Activated naive CD4-positive, alpha-beta T cell treated with anti-CD3 and anti-CD28 coated beads for 36 hours (primary cell): ENCODE measurements around the gene DHX9. TPM values are rescaled to one million over a fixed set of nuclear protein-coding genes. Genes with fewer than 3 reads are reported as not detected.
A peak's percentile ranks its signal among the peaks of the same experiment; 100 is the strongest.

Experiments used
- CTCF ChIA-PET: fragments of 350-600 bp; sonication (Branson Sonifier 250); formaldehyde crosslinking; loops from one replicate; lab custom pipeline; 2021; ENCODE audit warnings: antibody characterized with exemption; lab: Charles Lee
- DNase-seq: peaks from one replicate; pipeline ENCODE4 v3.0.0-alpha.2; 2020
- H3K27ac Mint-ChIP-seq: one replicate; pipeline ENCODE4 v1.8.0; 2021; ENCODE audit warnings: mild to moderate bottlenecking, mixed read lengths
- H3K27me3 Mint-ChIP-seq: one replicate; pipeline ENCODE4 v1.8.0; 2021; ENCODE audit warnings: low read depth, mixed read lengths
- H3K36me3 Mint-ChIP-seq: one replicate; pipeline ENCODE4 v1.8.0; 2021; ENCODE audit warnings: low read depth, mixed read lengths
- H3K4me1 Mint-ChIP-seq: one replicate; pipeline ENCODE4 v1.8.0; 2021; ENCODE audit warnings: low read depth, mixed read lengths
- H3K4me3 Mint-ChIP-seq: one replicate; pipeline ENCODE4 v1.8.0; 2021; ENCODE audit warnings: mild to moderate bottlenecking, moderate library complexity, mixed read lengths
- H3K9me3 Mint-ChIP-seq: one replicate; pipeline ENCODE4 v1.8.0; 2021; ENCODE audit warnings: mixed read lengths
- intact Hi-C: fragments of 100-400 bp; cut with micrococcal nuclease; formaldehyde crosslinking; loops from one replicate; pipeline ENCODE4 v1.15.1; 2023
- total RNA-seq, 2 experiments: library from RNA; stranded (reverse); gene quantifications; one replicate each; pipeline ENCODE4 v1.2.3, GENCODE V29; 2021

DHX9 gene
- total RNA-seq, 2 experiments from 2014 or later, result 194 TPM

GRCh38 chr1:182845894-182846293 is 6.7 kb downstream of the DHX9 start:
- no peaks in the 10 kb centered on the region for H3K9me3 Mint-ChIP-seq
- DNase-seq, result no peak
- CTCF ChIA-PET, result interaction anchor here (0.7 kb wide), 1 partner anchor 250 kb away, joined by 3 read pairs; no protein-coding TSS in a partner anchor
- peaks cover 80% of the 10 kb centered on the region for H3K36me3 Mint-ChIP-seq
- H3K27ac Mint-ChIP-seq, result peak overlapping the region; percentile 22
- intact Hi-C loops, result no loop called here
- H3K4me3 Mint-ChIP-seq, result no peak overlapping the region
- no peaks in the 10 kb centered on the region for H3K27me3 Mint-ChIP-seq
- peaks cover 89% of the 10 kb centered on the region for H3K4me1 Mint-ChIP-seq

- Mint-ChIP-seq H3K36me3 (peaks cover 78% of the 10 kb centered on the region), H3K27me3 (no peaks in the 10 kb centered on the region), H3K9me3 (no peaks in the 10 kb centered on the region), H3K4me1 (peaks cover 86% of the 10 kb centered on the region), H3K4me3 (no peak overlapping the region), H3K27ac (peak overlapping the region; percentile 27)
- intact Hi-C loops, result no loop called here
- CTCF ChIA-PET, result interaction anchor here (0.9 kb wide), 1 partner anchor 250 kb away, joined by 3 read pairs; no protein-coding TSS in a partner anchor
- no peak for DNase-seq
These were observed 8.0 kb downstream of the DHX9 start for GRCh38 chr1:182847105-182847504.

GRCh38 chr1:182848736-182849135 is 9.6 kb downstream of the DHX9 start:
- peaks cover 72% of the 10 kb centered on the region for H3K4me1 Mint-ChIP-seq
- intact Hi-C loops, result no loop called here
- DNase-seq, result no peak
- H3K27me3 Mint-ChIP-seq, result no peaks in the 10 kb centered on the region
- H3K9me3 Mint-ChIP-seq, result no peaks in the 10 kb centered on the region
- CTCF ChIA-PET, result interaction anchor here (0.6 kb wide), 1 partner anchor 789 kb away, joined by 3 read pairs; no protein-coding TSS in a partner anchor
- H3K36me3 Mint-ChIP-seq, result peaks cover 78% of the 10 kb centered on the region
- no peak overlapping the region for H3K4me3 Mint-ChIP-seq
- H3K27ac Mint-ChIP-seq, result no peak overlapping the region

- Mint-ChIP-seq H3K27ac (no peak overlapping the region), H3K4me1 (peaks cover 57% of the 10 kb centered on the region), H3K27me3 (no peaks in the 10 kb centered on the region)
These were observed 11.2 kb downstream of the DHX9 start for GRCh38 chr1:182850319-182850718.

GRCh38 chr1:182851825-182852224 is 12.7 kb downstream of the DHX9 start:
- Mint-ChIP-seq H3K36me3 (peaks cover 68% of the 10 kb centered on the region), H3K9me3 (no peaks in the 10 kb centered on the region), H3K27me3 (no peaks in the 10 kb centered on the region), H3K27ac (no peak overlapping the region), H3K4me3 (no peak overlapping the region), H3K4me1 (peaks cover 44% of the 10 kb centered on the region)
- no peak for DNase-seq
- CTCF ChIA-PET, result no interaction called here
- intact Hi-C loops, result loop anchor here (1.0 kb wide), 1 partner anchor 10 kb away; no protein-coding TSS in a partner anchor

More at GRCh38 chr1:182850319-182850718, 11.2 kb downstream of the DHX9 start:
- Mint-ChIP-seq H3K4me3 (no peak overlapping the region), H3K36me3 (peaks cover 73% of the 10 kb centered on the region), H3K9me3 (no peaks in the 10 kb centered on the region)
- DNase-seq, result no peak
- intact Hi-C loops, result no loop called here
- CTCF ChIA-PET, result no interaction called here

GRCh38 chr1:182855911-182856310 is 16.8 kb downstream of the DHX9 start:
- no peak overlapping the region for H3K27ac Mint-ChIP-seq
- DNase-seq, result no peak
- intact Hi-C loops, result no loop called here
- CTCF ChIA-PET, result no interaction called here
- H3K27me3 Mint-ChIP-seq, result no peaks in the 10 kb centered on the region
- no peak overlapping the region for H3K4me3 Mint-ChIP-seq
- peaks cover 24% of the 10 kb centered on the region for H3K4me1 Mint-ChIP-seq
- H3K9me3 Mint-ChIP-seq, result no peaks in the 10 kb centered on the region
- peaks cover 64% of the 10 kb centered on the region for H3K36me3 Mint-ChIP-seq

GRCh38 chr1:182857212-182857611 is 18.1 kb downstream of the DHX9 start:
- H3K27me3 Mint-ChIP-seq, result no peaks in the 10 kb centered on the region
- no peaks in the 10 kb centered on the region for H3K9me3 Mint-ChIP-seq
- CTCF ChIA-PET, result no interaction called here
- H3K36me3 Mint-ChIP-seq, result peaks cover 65% of the 10 kb centered on the region
- DNase-seq, result no peak
- no peak overlapping the region for H3K4me3 Mint-ChIP-seq
- intact Hi-C loops, result no loop called here
- peaks cover 28% of the 10 kb centered on the region for H3K4me1 Mint-ChIP-seq
- H3K27ac Mint-ChIP-seq, result no peak overlapping the region

- Mint-ChIP-seq H3K4me1 (peaks cover 49% of the 10 kb centered on the region), H3K9me3 (no peaks in the 10 kb centered on the region), H3K27me3 (no peaks in the 10 kb centered on the region), H3K36me3 (peaks cover 63% of the 10 kb centered on the region), H3K27ac (no peak overlapping the region), H3K4me3 (no peak overlapping the region)
- intact Hi-C loops, result loop anchor here (1.0 kb wide), 1 partner anchor 21 kb away; the partner anchor contains the start of gene DHX9
- CTCF ChIA-PET, result no interaction called here
- no peak for DNase-seq
These were observed 21.5 kb downstream of the DHX9 start for GRCh38 chr1:182860658-182861057.

GRCh38 chr1:182861994-182862393 is 22.8 kb downstream of the DHX9 start:
- intact Hi-C loops, result loop anchor here (1.0 kb wide), 2 partner anchors 10 to 23 kb away; partner anchors contain the start of gene DHX9
- H3K4me1 Mint-ChIP-seq, result peaks cover 52% of the 10 kb centered on the region
- H3K27ac Mint-ChIP-seq, result peak overlapping the region; percentile 62
- no peaks in the 10 kb centered on the region for H3K27me3 Mint-ChIP-seq
- DNase-seq, result no peak
- CTCF ChIA-PET, result interaction anchor here (0.5 kb wide), 1 partner anchor 14 kb away, joined by 4 read pairs; no protein-coding TSS in a partner anchor
- H3K4me3 Mint-ChIP-seq, result no peak overlapping the region
- H3K36me3 Mint-ChIP-seq, result peaks cover 68% of the 10 kb centered on the region
- no peaks in the 10 kb centered on the region for H3K9me3 Mint-ChIP-seq

GRCh38 chr1:182862827-182863226 is 23.7 kb downstream of the DHX9 start:
- CTCF ChIA-PET, result no interaction called here
- H3K4me3 Mint-ChIP-seq, result no peak overlapping the region
- H3K27ac Mint-ChIP-seq, result no peak overlapping the region
- H3K36me3 Mint-ChIP-seq, result peaks cover 72% of the 10 kb centered on the region
- intact Hi-C loops, result loop anchor here (1.0 kb wide), 1 partner anchor 11 kb away; no protein-coding TSS in a partner anchor
- H3K27me3 Mint-ChIP-seq, result no peaks in the 10 kb centered on the region
- no peaks in the 10 kb centered on the region for H3K9me3 Mint-ChIP-seq
- H3K4me1 Mint-ChIP-seq, result peaks cover 52% of the 10 kb centered on the region
- no peak for DNase-seq

- no peak for DNase-seq
- peaks cover 66% of the 10 kb centered on the region for H3K36me3 Mint-ChIP-seq
- H3K27me3 Mint-ChIP-seq, result no peaks in the 10 kb centered on the region
- CTCF ChIA-PET, result no interaction called here
- no peak overlapping the region for H3K4me3 Mint-ChIP-seq
- H3K4me1 Mint-ChIP-seq, result peaks cover 50% of the 10 kb centered on the region
- intact Hi-C loops, result no loop called here
- peak overlapping the region; percentile 81 for H3K27ac Mint-ChIP-seq
- no peaks in the 10 kb centered on the region for H3K9me3 Mint-ChIP-seq
These were observed 24.8 kb downstream of the DHX9 start for GRCh38 chr1:182863940-182864339.

GRCh38 chr1:182867861-182868260 is 28.7 kb downstream of the DHX9 start:
- H3K4me3 Mint-ChIP-seq, result no peak overlapping the region
- H3K9me3 Mint-ChIP-seq, result no peaks in the 10 kb centered on the region
- no peaks in the 10 kb centered on the region for H3K27me3 Mint-ChIP-seq
- CTCF ChIA-PET, result no interaction called here
- intact Hi-C loops, result no loop called here
- DNase-seq, result no peak
- H3K27ac Mint-ChIP-seq, result peak overlapping the region; percentile 15
- peaks cover 23% of the 10 kb centered on the region for H3K4me1 Mint-ChIP-seq
- H3K36me3 Mint-ChIP-seq, result peaks cover 59% of the 10 kb centered on the region

- no peak overlapping the region for H3K4me3 Mint-ChIP-seq
- intact Hi-C loops, result no loop called here
- peak; percentile 13 for DNase-seq
- peaks cover 68% of the 10 kb centered on the region for H3K36me3 Mint-ChIP-seq
- H3K27ac Mint-ChIP-seq, result peak overlapping the region; percentile 31
- no peaks in the 10 kb centered on the region for H3K9me3 Mint-ChIP-seq
- H3K27me3 Mint-ChIP-seq, result no peaks in the 10 kb centered on the region
- H3K4me1 Mint-ChIP-seq, result peaks cover 24% of the 10 kb centered on the region
- CTCF ChIA-PET, result no interaction called here
These were observed 30.1 kb downstream of the DHX9 start for GRCh38 chr1:182869241-182869666.
